Kidney glomerular epithelial cell (primary cell): ENCODE measurements around the gene SVIL.
"Not testable (repeated sequence)": the region's sequence is repeated elsewhere in the genome, so short reads cannot be mapped to it uniquely, and the experiment has no call there.

ENCODE experiments used
- DNase-seq: peaks from one replicate; lab custom pipeline; 2025; lab: John Stamatoyannopoulos, UW

The SVIL gene

GRCh38 chr10:29487032-29487883 lies 147.5 kb downstream of the SVIL start:
- not testable (repeated sequence) for DNase-seq

- no peak for DNase-seq
These were observed 148.3 kb downstream of the SVIL start for GRCh38 chr10:29486433-29486832.

- not testable (repeated sequence) for DNase-seq
These were observed 150.1 kb downstream of the SVIL start for GRCh38 chr10:29484677-29485076.

GRCh38 chr10:29482591-29483431 lies 152.0 kb downstream of the SVIL start:
- DNase-seq, result no peak

- no peak for DNase-seq
These were observed 152.8 kb downstream of the SVIL start for GRCh38 chr10:29481906-29482440.

GRCh38 chr10:29479981-29480954 lies 154.5 kb downstream of the SVIL start:
- peak; percentile 34 for DNase-seq

GRCh38 chr10:29479081-29479925 lies 155.5 kb downstream of the SVIL start:
- no peak for DNase-seq

GRCh38 chr10:29473406-29474100 lies 161.2 kb downstream of the SVIL start:
- no peak for DNase-seq

GRCh38 chr10:29473087-29473356 lies 161.7 kb downstream of the SVIL start:
- DNase-seq, result no peak

GRCh38 chr10:29472301-29473086 lies 162.3 kb downstream of the SVIL start:
- peak; percentile 87 for DNase-seq

GRCh38 chr10:29471544-29471859 lies 163.3 kb downstream of the SVIL start:
- DNase-seq, result peak; percentile 79

- no peak for DNase-seq
These were observed 163.8 kb downstream of the SVIL start for GRCh38 chr10:29470843-29471543.

GRCh38 chr10:29470355-29470705 lies 164.4 kb downstream of the SVIL start:
- no peak for DNase-seq

GRCh38 chr10:29469481-29470354 lies 165.1 kb downstream of the SVIL start:
- DNase-seq, result no peak

GRCh38 chr10:29465384-29465783 lies 169.4 kb downstream of the SVIL start:
- DNase-seq, result no peak

GRCh38 chr10:29464671-29465171 lies 170.1 kb downstream of the SVIL start:
- DNase-seq, result not testable (repeated sequence)

- no peak for DNase-seq
These were observed 173.7 kb downstream of the SVIL start for GRCh38 chr10:29461042-29461441.

- not testable (repeated sequence) for DNase-seq
These were observed 176.6 kb downstream of the SVIL start for GRCh38 chr10:29458190-29458589.
